GM12864 (cell line): ENCODE measurements around the gene NAALADL1.

Experiments
- DNase-seq: peaks from one replicate; pipeline ENCODE4 v3.0.0-alpha.2; 2011; ENCODE audit warnings: low read depth
- H3K4me3 ChIP-seq: 2 replicates; pipeline ENCODE4 v1.5.1; 2011; ENCODE audit warnings: mild to moderate bottlenecking, low read depth, low read length, control low read depth
- CTCF ChIP-seq: IDR thresholded peaks from 2 replicates; pipeline ENCODE4 v1.5.1; 2011; ENCODE audit warnings: low read depth, mild to moderate bottlenecking, moderate library complexity, low read length, control low read depth, inconsistent platforms; ENCODE audit errors: missing control alignments

Gene NAALADL1

GRCh38 chr11:65059959-65060824, 1.8 kb upstream of the NAALADL1 start:
- DNase-seq: no peak
- H3K4me3 ChIP-seq: no peak overlapping the region
- TF ChIP-seq CTCF: no peak

- no peak for TF ChIP-seq CTCF
- DNase-seq: no peak
- H3K4me3 ChIP-seq: no peak overlapping the region
Measured at GRCh38 chr11:65059523-65059922, 1.2 kb upstream of the NAALADL1 start.

GRCh38 chr11:65058012-65058411, 341 bp downstream of the NAALADL1 start:
- no peak for DNase-seq
- TF ChIP-seq CTCF: no peak
- no peak overlapping the region for H3K4me3 ChIP-seq

DNA sequence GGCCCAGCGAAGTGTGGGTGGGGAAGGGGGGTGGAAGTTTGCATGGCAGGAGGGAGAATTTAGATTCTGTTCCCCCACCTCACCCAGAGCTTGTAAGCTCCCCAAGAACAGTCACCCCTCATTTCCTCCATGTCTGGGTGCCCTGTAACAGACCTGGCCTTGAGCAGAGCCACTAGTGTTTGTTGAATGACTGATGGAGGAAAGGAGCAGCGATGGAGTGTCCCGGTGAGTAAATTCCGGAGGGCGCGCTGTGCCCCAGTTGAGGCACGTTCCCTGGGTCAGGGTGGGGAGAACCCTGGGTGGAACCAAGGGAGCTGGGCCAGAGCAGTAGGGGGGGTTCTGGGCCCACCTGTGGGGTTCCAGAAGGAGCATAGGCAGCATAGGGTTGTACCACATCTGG, 827 bp downstream of the NAALADL1 start:
- no peak overlapping the region for H3K4me3 ChIP-seq
- DNase-seq: no peak
- no peak for TF ChIP-seq CTCF

- no peak overlapping the region for H3K4me3 ChIP-seq
- DNase-seq: no peak
- TF ChIP-seq CTCF: no peak
Measured at GRCh38 chr11:65056999-65057398, 1.4 kb downstream of the NAALADL1 start.

GRCh38 chr11:65055538-65055937, 2.8 kb downstream of the NAALADL1 start:
- no peak for DNase-seq
- H3K4me3 ChIP-seq: no peak overlapping the region
- TF ChIP-seq CTCF: no peak
